GM18519 (cell line): ENCODE data around the gene PDE10A.

Source experiments
- ATAC-seq: cut with Tn5 transposase; IDR thresholded peaks from one replicate; pipeline ENCODE4 v1.9.1; 2021; ENCODE audit warnings: mild to moderate bottlenecking, moderate library complexity; ENCODE audit not compliant: unreplicated experiment, low FRiP score

PDE10A gene

GRCh38 chr6:165662749-165663376 lies at the start of gene PDE10A:
Gene PDE10A (minus strand): TSS chr6:165663241. CDS start chr6:165662811, 430 bp downstream.
- no peak for ATAC-seq

- no peak for ATAC-seq
These were observed 46.0 kb upstream of the PDE10A start for GRCh38 chr6:165708985-165709576.

- ATAC-seq = no peak
These were observed 44.2 kb upstream of the PDE10A start for GRCh38 chr6:165707067-165707853.

GRCh38 chr6:165705941-165706340 lies 42.9 kb upstream of the PDE10A start:
- ATAC-seq = no peak

GRCh38 chr6:165704045-165704748 lies 41.2 kb upstream of the PDE10A start:
- ATAC-seq = no peak

- no peak for ATAC-seq
These were observed 39.6 kb upstream of the PDE10A start for GRCh38 chr6:165702669-165703068.

- no peak for ATAC-seq
These were observed 38.7 kb upstream of the PDE10A start for GRCh38 chr6:165701564-165702354.

- no peak for ATAC-seq
These were observed 38.0 kb upstream of the PDE10A start for GRCh38 chr6:165701005-165701404.

- ATAC-seq = no peak
These were observed 35.8 kb upstream of the PDE10A start for GRCh38 chr6:165698868-165699267.

- no peak for ATAC-seq
These were observed 34.1 kb upstream of the PDE10A start for GRCh38 chr6:165697171-165697570.

- no peak for ATAC-seq
These were observed 32.9 kb upstream of the PDE10A start for GRCh38 chr6:165695722-165696515.

- ATAC-seq = no peak
These were observed 31.3 kb upstream of the PDE10A start for GRCh38 chr6:165694296-165694695.

- ATAC-seq = no peak
These were observed 29.1 kb upstream of the PDE10A start for GRCh38 chr6:165692106-165692653.

- no peak for ATAC-seq
These were observed 26.7 kb upstream of the PDE10A start for GRCh38 chr6:165689699-165690098.

- no peak for ATAC-seq
These were observed 23.7 kb upstream of the PDE10A start for GRCh38 chr6:165686596-165687365.

- no peak for ATAC-seq
These were observed 22.3 kb upstream of the PDE10A start for GRCh38 chr6:165685302-165685701.

- ATAC-seq = no peak
These were observed 21.3 kb upstream of the PDE10A start for GRCh38 chr6:165684333-165684732.

GRCh38 chr6:165680975-165681374 lies 17.9 kb upstream of the PDE10A start:
- ATAC-seq = no peak
